Esophagus squamous epithelium (tissue), 4 donors: ENCODE data around the gene CHAF1A.

Experiments used
- CTCF ChIP-seq, 6 experiments: fragments of 450-650 bp in 4 of 6; fragments of 200-600 bp in 2 of 6; sonication (generic) in 2 of 6; IDR thresholded peaks; one replicate each; pipeline ENCODE4 v1.5.1; 2016 to 2019; ENCODE audit warnings: antibody characterized with exemption in 6 of 6, mild to moderate bottlenecking in 4 of 6, moderate library complexity in 4 of 6
- POLR2A ChIP-seq, 4 donors: fragments of 450-650 bp; IDR thresholded peaks; one replicate each; pipeline ENCODE4 v1.6.1; 2017; ENCODE audit warnings: antibody characterized with exemption in 4 of 4, mild to moderate bottlenecking in 4 of 4, moderate library complexity in 3 of 4

GRCh38 chr19:4360641-4361151 is 41.7 kb upstream of the CHAF1A start:
- TF ChIP-seq CTCF (IDR thresholded peaks at IDR 0.05), result no peak
- no peak for TF ChIP-seq POLR2A (IDR thresholded peaks at IDR 0.05)
